Nephron (organoid): ENCODE results near the gene DEAF1.
A peak's percentile ranks its signal among the peaks of the same experiment; 100 is the strongest.

Source experiments
- H3K27ac Mint-ChIP-seq, 3 experiments: 2 replicates each; pipeline ENCODE4 v1.8.0; 2020; ENCODE audit warnings: mixed read lengths in 3 of 3, mild to moderate bottlenecking in 2 of 3, moderate library complexity in 1 of 3
- H3K27me3 Mint-ChIP-seq: 2 replicates; pipeline ENCODE4 v1.8.0; 2021; ENCODE audit warnings: low read depth, mild to moderate bottlenecking, moderate library complexity, mixed read lengths
- H3K36me3 Mint-ChIP-seq: 2 replicates; pipeline ENCODE4 v1.8.0; 2020; ENCODE audit warnings: low read depth, mixed read lengths
- H3K4me1 Mint-ChIP-seq: 2 replicates; pipeline ENCODE4 v1.8.0; 2020; ENCODE audit warnings: mixed read lengths
- H3K4me3 Mint-ChIP-seq, 3 experiments: 2 replicates each; pipeline ENCODE4 v1.8.0; 2020; ENCODE audit warnings: mild to moderate bottlenecking in 3 of 3, mixed read lengths in 3 of 3, moderate library complexity in 2 of 3
- H3K9me3 Mint-ChIP-seq: 2 replicates; pipeline ENCODE4 v1.8.0; 2020; ENCODE audit warnings: mixed read lengths
- CTCF ChIP-seq, 3 experiments: fragments of 200-600 bp; sonication (generic); IDR thresholded peaks; one replicate each; pipeline ENCODE4 v1.5.0; 2021; ENCODE audit warnings: antibody characterized with exemption in 3 of 3; ENCODE audit not compliant: unreplicated experiment in 3 of 3

The DEAF1 gene

GRCh38 chr11:679271-680207 lies 15.5 kb downstream of the DEAF1 start:
- Mint-ChIP-seq H3K4me3 (no peak overlapping the region), H3K9me3 (no peaks in the 10 kb centered on the region), H3K4me1 (no peaks in the 10 kb centered on the region), H3K27me3 (no peaks in the 10 kb centered on the region), H3K27ac (no peak overlapping the region), H3K36me3 (peaks cover 58% of the 10 kb centered on the region)
- TF ChIP-seq CTCF (IDR thresholded peaks at IDR 0.05; ENCODE audit: unreplicated experiment in 3 of 3): no peak

DNA sequence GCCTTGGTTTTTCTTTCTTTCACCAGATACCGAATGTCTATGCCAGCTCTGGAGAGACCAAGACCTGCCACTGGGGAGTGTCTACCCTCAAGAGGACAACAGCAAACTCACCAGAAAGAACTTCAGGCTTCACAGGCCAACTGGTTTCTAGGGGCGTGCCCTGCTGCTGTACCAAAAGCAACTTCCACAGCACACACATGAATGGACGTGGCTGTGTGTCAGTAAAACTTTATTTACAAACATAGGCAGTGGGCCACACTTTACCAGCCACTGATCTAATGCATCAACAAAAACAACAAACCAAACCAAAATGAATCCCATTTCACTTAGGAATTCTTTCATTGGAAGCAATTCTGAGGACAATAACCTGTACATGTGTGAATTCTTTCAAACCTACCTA lies 16.7 kb downstream of the DEAF1 start:
- no peak overlapping the region for H3K4me3 Mint-ChIP-seq
- no peaks in the 10 kb centered on the region for H3K4me1 Mint-ChIP-seq
- H3K27ac Mint-ChIP-seq: no peak overlapping the region
- H3K27me3 Mint-ChIP-seq: no peaks in the 10 kb centered on the region
- H3K9me3 Mint-ChIP-seq: no peaks in the 10 kb centered on the region
- no peak for TF ChIP-seq CTCF (IDR thresholded peaks at IDR 0.05; ENCODE audit: unreplicated experiment in 3 of 3)
- peaks cover 56% of the 10 kb centered on the region for H3K36me3 Mint-ChIP-seq

- H3K36me3 Mint-ChIP-seq: peaks cover 32% of the 10 kb centered on the region
- no peak overlapping the region for H3K4me3 Mint-ChIP-seq
- no peak for TF ChIP-seq CTCF (IDR thresholded peaks at IDR 0.05; ENCODE audit: unreplicated experiment in 3 of 3)
- H3K27ac Mint-ChIP-seq: no peak overlapping the region
- no peaks in the 10 kb centered on the region for H3K27me3 Mint-ChIP-seq
- H3K9me3 Mint-ChIP-seq: no peaks in the 10 kb centered on the region
- H3K4me1 Mint-ChIP-seq: no peaks in the 10 kb centered on the region
Measured at GRCh38 chr11:674406-674805, 20.6 kb downstream of the DEAF1 start.

DNA sequence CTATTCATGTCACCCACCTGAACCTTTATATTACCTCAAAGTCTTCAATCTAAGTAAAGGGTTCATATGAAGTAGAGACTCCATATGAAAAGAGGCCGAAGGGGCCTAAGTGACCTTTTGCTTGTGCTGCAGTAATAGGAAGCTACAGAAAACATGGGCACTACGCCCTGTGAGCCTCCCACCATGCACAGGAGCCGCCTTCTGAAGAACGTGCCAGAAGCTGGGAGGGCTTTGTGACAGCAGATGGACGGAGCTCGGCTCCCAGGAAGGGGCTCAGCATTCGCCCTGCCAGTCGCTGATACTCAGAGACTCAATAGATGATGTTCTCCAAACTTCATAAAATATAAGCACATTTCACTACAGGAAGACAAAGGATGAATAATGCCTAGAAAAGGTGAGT lies 21.2 kb downstream of the DEAF1 start:
- H3K36me3 Mint-ChIP-seq: peaks cover 30% of the 10 kb centered on the region
- H3K27me3 Mint-ChIP-seq: no peaks in the 10 kb centered on the region
- H3K4me1 Mint-ChIP-seq: no peaks in the 10 kb centered on the region
- TF ChIP-seq CTCF (IDR thresholded peaks at IDR 0.05; ENCODE audit: unreplicated experiment in 3 of 3): no peak
- no peak overlapping the region for H3K27ac Mint-ChIP-seq
- H3K4me3 Mint-ChIP-seq: no peak overlapping the region
- no peaks in the 10 kb centered on the region for H3K9me3 Mint-ChIP-seq

GRCh38 chr11:665704-666281 lies 29.2 kb downstream of the DEAF1 start:
- H3K27ac Mint-ChIP-seq: peak overlapping the region; percentile 6 to 74 (median 22)
- H3K9me3 Mint-ChIP-seq: no peaks in the 10 kb centered on the region
- H3K4me1 Mint-ChIP-seq: peaks cover 17% of the 10 kb centered on the region
- no peaks in the 10 kb centered on the region for H3K27me3 Mint-ChIP-seq
- no peak overlapping the region for H3K4me3 Mint-ChIP-seq
- no peak for TF ChIP-seq CTCF (IDR thresholded peaks at IDR 0.05; ENCODE audit: unreplicated experiment in 3 of 3)
- peaks cover 34% of the 10 kb centered on the region for H3K36me3 Mint-ChIP-seq
